B cell (primary cell): ENCODE data around the gene DNASE1. TPM values are rescaled to one million over a fixed set of nuclear protein-coding genes. Genes with fewer than 3 reads are reported as not detected.
A peak's percentile ranks its signal among the peaks of the same experiment; 100 is the strongest.

Experiments used
- ATAC-seq: fragments of 200-7000 bp; cut with Tn5 transposase; one replicate; pipeline ENCODE4 v1.10.0; 2021; ENCODE audit warnings: low read depth, mild to moderate bottlenecking, moderate number of reproducible peaks, moderate library complexity
- CTCF ChIA-PET: fragments of 350-600 bp; sonication (Branson Sonifier 250); formaldehyde crosslinking; loops from one replicate; lab custom pipeline; 2021; ENCODE audit warnings: antibody characterized with exemption, inconsistent platforms; lab: Charles Lee
- POLR2A ChIA-PET: fragments of 350-600 bp; sonication (Branson Sonifier 250); formaldehyde crosslinking; loops from one replicate; lab custom pipeline; 2021; ENCODE audit warnings: antibody characterized with exemption; lab: Charles Lee
- DNase-seq: peaks from one replicate; pipeline ENCODE4 v3.0.0; 2013
- H2AFZ ChIP-seq: 2 replicates; pipeline ENCODE4 v1.6.1; 2012; ENCODE audit warnings: mild to moderate bottlenecking, low read depth, low read length; ENCODE audit not compliant: insufficient read depth, poor library complexity, severe bottlenecking
- H3K27ac ChIP-seq, 2 donors: 1 replicate in 1 of 2; 2 replicates in 1 of 2; pipeline ENCODE4 v1.5.1; 2012 to 2013; ENCODE audit warnings: low read length in 2 of 2, mild to moderate bottlenecking in 2 of 2, moderate library complexity in 1 of 2
- H3K27me3 ChIP-seq, 4 experiments: fragments of 200-600 bp in 1 of 4; sonication (generic) in 1 of 4; replicated peaks in 1 of 4; 1 replicate in 2 of 4; 2 replicates in 2 of 4; pipeline versions ENCODE4 v1.6.1 to v1.7.0; 2013 to 2016; ENCODE audit warnings: low read length in 3 of 4, mild to moderate bottlenecking in 2 of 4, mixed read lengths in 1 of 4, moderate library complexity in 1 of 4; ENCODE audit not compliant: insufficient read depth in 4 of 4, control insufficient read depth in 3 of 4; ENCODE audit errors: control extremely low read depth in 1 of 4
- H3K36me3 ChIP-seq, 2 experiments: replicated peaks in 1 of 2; 1 replicate in 1 of 2; 2 replicates in 1 of 2; pipeline versions ENCODE4 v1.6.1 to v1.7.1; 2013; ENCODE audit warnings: low read length in 1 of 2; ENCODE audit not compliant: insufficient read depth in 2 of 2, control insufficient read depth in 1 of 2; ENCODE audit errors: control extremely low read depth in 1 of 2, extremely low read depth in 1 of 2
- H3K4me1 ChIP-seq, 2 donors: fragments of 200-600 bp in 1 of 2; sonication (generic) in 1 of 2; 1 replicate in 1 of 2; 2 replicates in 1 of 2; pipeline versions ENCODE4 v1.5.1 to v1.6.1; 2013 to 2017; ENCODE audit warnings: low read length in 2 of 2; ENCODE audit not compliant: control insufficient read depth in 2 of 2, insufficient read depth in 2 of 2
- H3K4me2 ChIP-seq: replicated peaks from 2 replicates; pipeline ENCODE3; 2012; ENCODE audit warnings: mild to moderate bottlenecking, low read depth, low read length; ENCODE audit not compliant: poor library complexity, severe bottlenecking
- H3K4me3 ChIP-seq, 5 experiments: fragments of 200-600 bp in 1 of 5; sonication (generic) in 1 of 5; 1 replicate in 3 of 5; 2 replicates in 2 of 5; pipeline versions ENCODE4 v1.5.1 to v1.7.0; 2011 to 2016; ENCODE audit warnings: low read length in 4 of 5, mild to moderate bottlenecking in 4 of 5, low read depth in 2 of 5, control low read depth in 1 of 5, moderate library complexity in 1 of 5; ENCODE audit not compliant: insufficient read depth in 1 of 5; ENCODE audit errors: control extremely low read depth in 1 of 5, extremely low read depth in 1 of 5
- H3K79me2 ChIP-seq: fragments of 200-600 bp; sonication (generic); one replicate; pipeline ENCODE4 v1.6.0; 2016; ENCODE audit warnings: low read length; ENCODE audit not compliant: control insufficient read depth, insufficient read depth
- H3K9ac ChIP-seq: fragments of 200-600 bp; sonication (generic); 2 replicates; pipeline ENCODE4 v1.6.1; 2017; ENCODE audit warnings: mild to moderate bottlenecking, low read length, moderate library complexity
- H3K9me3 ChIP-seq, 3 donors: one replicate each; pipeline versions ENCODE4 v1.6.1 to v1.7.1; 2013; ENCODE audit warnings: low read length in 2 of 3; ENCODE audit not compliant: control insufficient read depth in 2 of 3, insufficient read depth in 1 of 3; ENCODE audit errors: control extremely low read depth in 1 of 3
- H4K20me1 ChIP-seq: 2 replicates; pipeline ENCODE4 v1.6.0; 2012; ENCODE audit warnings: mild to moderate bottlenecking, low read length; ENCODE audit not compliant: insufficient read depth, control insufficient read depth, poor library complexity, severe bottlenecking
- H3K27ac Mint-ChIP-seq: one replicate; pipeline ENCODE4 v1.8.0; 2021; ENCODE audit warnings: mixed read lengths
- H3K27me3 Mint-ChIP-seq: one replicate; pipeline ENCODE4 v1.8.0; 2021; ENCODE audit warnings: mixed read lengths
- H3K4me1 Mint-ChIP-seq: one replicate; pipeline ENCODE4 v1.8.0; 2021; ENCODE audit warnings: mixed read lengths
- H3K4me3 Mint-ChIP-seq: one replicate; pipeline ENCODE4 v1.8.0; 2021; ENCODE audit warnings: mixed read lengths
- H3K9me3 Mint-ChIP-seq: one replicate; pipeline ENCODE4 v1.8.0; 2022; ENCODE audit warnings: mixed read lengths; ENCODE audit not compliant: insufficient read depth
- CTCF ChIP-seq: fragments of 200-600 bp; IDR thresholded peaks from one replicate; pipeline ENCODE4 v1.8.0; 2022; ENCODE audit warnings: antibody characterized with exemption, mild to moderate bottlenecking
- EZH2 ChIP-seq: IDR thresholded peaks from 2 replicates; pipeline ENCODE4 v1.6.1; 2012; ENCODE audit warnings: borderline replicate concordance, low read depth, mild to moderate bottlenecking, moderate library complexity, low read length; ENCODE audit not compliant: insufficient read depth, poor library complexity, severe bottlenecking
- WGBS: methylation state at CpG from one replicate; pipeline ENCODE4 v1.1.5; 2013; ENCODE audit warnings: missing lambda C conversion rate; ENCODE audit not compliant: insufficient coverage; 5-methylcytosine and 5-hydroxymethylcytosine counted together
- intact Hi-C: fragments of 100-400 bp; cut with micrococcal nuclease; formaldehyde crosslinking; loops from one replicate; pipeline ENCODE4 v1.10.0; 2022
- polyA plus RNA-seq: library from polyadenylated mRNA; depleted of rRNA; stranded (reverse); fragments of >200 nt; gene quantifications from 2 replicates; pipeline ENCODE4 v1.2.3, GENCODE V29; 2012
- total RNA-seq, 2 donors: library from RNA; stranded (reverse); fragments of 120-200 nt in 1 of 2; gene quantifications; 1 replicate in 1 of 2; 2 replicates in 1 of 2; pipeline versions ENCODE4 v1.2.3 to v1.2.4, GENCODE V29; 2013 to 2022

The DNASE1 gene
- total and polyA plus RNA-seq, 2 donors (not counting 1 experiment from before 2014, with no cell fraction given): 53.3 to 53.7 TPM

GRCh38 chr16:3607161-3607560 lies 47.3 kb upstream of the DNASE1 start:
- WGBS: 89% methylated on average over 6 of the region's 7 CpGs
- H3K9me3 ChIP-seq: no peaks in the 10 kb centered on the region
- ATAC-seq: no peak
- TF ChIP-seq CTCF: no peak
- no peak for TF ChIP-seq EZH2
- CTCF ChIA-PET: no interaction called here
- H3K9ac ChIP-seq: no peak overlapping the region
- POLR2A ChIA-PET: interaction anchor here (0.6 kb wide), 1 partner anchor 39 kb away, joined by 4 read pairs; no protein-coding TSS in a partner anchor
- H3K27me3 ChIP-seq: no peaks in the 10 kb centered on the region
- Mint-ChIP-seq H3K9me3 (no peaks in the 10 kb centered on the region), H3K27me3 (no peaks in the 10 kb centered on the region), H3K4me3 (peak overlapping the region; percentile 20), H3K27ac (peak overlapping the region; percentile 32), H3K4me1 (peaks cover 41% of the 10 kb centered on the region)
- H3K36me3 ChIP-seq: peaks cover 2 to 7% of the 10 kb centered on the region in 2 experiments
- H2AFZ ChIP-seq: peak overlapping the region; percentile 13
- intact Hi-C loops: no loop called here
- peaks cover 18 to 29% of the 10 kb centered on the region in 2 donors for H3K4me1 ChIP-seq
- peak overlapping the region; percentile 20 for H3K4me2 ChIP-seq
- H4K20me1 ChIP-seq: no peaks in the 10 kb centered on the region
- no peak overlapping the region for H3K27ac ChIP-seq
- peaks cover 29% of the 10 kb centered on the region for H3K79me2 ChIP-seq
- no peak overlapping the region for H3K4me3 ChIP-seq
- DNase-seq: no peak

- Mint-ChIP-seq H3K4me1 (peaks cover 43% of the 10 kb centered on the region), H3K27ac (no peak overlapping the region), H3K9me3 (no peaks in the 10 kb centered on the region), H3K4me3 (peak overlapping the region; percentile 26), H3K27me3 (no peaks in the 10 kb centered on the region)
- peaks cover 2 to 3% of the 10 kb centered on the region in 2 experiments for H3K36me3 ChIP-seq
- ChIA-PET CTCF (no interaction called here), POLR2A (interaction anchor here (0.6 kb wide), 1 partner anchor 40 kb away, joined by 4 read pairs; no protein-coding TSS in a partner anchor)
- intact Hi-C loops: no loop called here
- no peaks in the 10 kb centered on the region for H3K27me3 ChIP-seq
- no peak overlapping the region for H3K4me3 ChIP-seq
- H3K4me2 ChIP-seq: peak overlapping the region; percentile 20
- H3K79me2 ChIP-seq: peaks cover 34% of the 10 kb centered on the region
- H4K20me1 ChIP-seq: no peaks in the 10 kb centered on the region
- 79% methylated on average over 1 of the region's 2 CpGs for WGBS
- DNase-seq (no peak), ATAC-seq (no peak)
- H3K9ac ChIP-seq: no peak overlapping the region
- no peak for TF ChIP-seq EZH2
- TF ChIP-seq CTCF: no peak
- H3K27ac ChIP-seq: no peak overlapping the region
- peaks cover 23 to 34% of the 10 kb centered on the region in 2 donors for H3K4me1 ChIP-seq
- H2AFZ ChIP-seq: peak overlapping the region; percentile 13
- no peaks in the 10 kb centered on the region for H3K9me3 ChIP-seq
Observed at GRCh38 chr16:3607634-3608033, 46.9 kb upstream of the DNASE1 start.
